Suprapubic skin (tissue), 4 donors: Measurements from ENCODE around the gene VPS8.

Experiments used
- CTCF ChIP-seq, 2 donors: fragments of 200-600 bp in 1 of 2; fragments of 450-650 bp in 1 of 2; sonication (generic) in 1 of 2; IDR thresholded peaks; one replicate each; pipeline ENCODE4 v1.5.1; 2016 to 2019; ENCODE audit warnings: antibody characterized with exemption in 2 of 2, mild to moderate bottlenecking in 1 of 2, moderate library complexity in 1 of 2
- EP300 ChIP-seq: sonication (generic); formaldehyde crosslinking; IDR thresholded peaks from one replicate; pipeline ENCODE4 v1.6.1; 2017; ENCODE audit warnings: antibody characterized with exemption
- POLR2A ChIP-seq, 2 donors: fragments of 450-650 bp; IDR thresholded peaks; one replicate each; pipeline ENCODE4 v1.6.1; 2017; ENCODE audit warnings: antibody characterized with exemption in 2 of 2, mild to moderate bottlenecking in 2 of 2, moderate library complexity in 2 of 2
- POLR2AphosphoS5 ChIP-seq, 3 donors: sonication (generic); formaldehyde crosslinking; IDR thresholded peaks; one replicate each; pipeline ENCODE4 v1.6.1; 2017; ENCODE audit warnings: antibody characterized with exemption in 3 of 3

GRCh38 chr3:185094697-185095096 is 282.7 kb downstream of the VPS8 start:
- TF ChIP-seq POLR2A (IDR thresholded peaks at IDR 0.05): no peak
- TF ChIP-seq CTCF (IDR thresholded peaks at IDR 0.05): no peak
- no peak for TF ChIP-seq POLR2AphosphoS5 (IDR thresholded peaks at IDR 0.05)
- TF ChIP-seq EP300: no peak
